BLaER1 treated with 17β-estradiol and CSF1 and Interleukin-3, amounts not matched to agents 10 nM and 100 nM (cell line): ENCODE results near the gene TF.

Experiments used
- H3K27ac ChIP-seq, 11 experiments: shearing (Covaris generic); formaldehyde crosslinking; 2 replicates each; pipeline ENCODE4 v1.8.1; 2022
- H3K27me3 ChIP-seq, 11 experiments: shearing (Covaris generic); formaldehyde crosslinking; 2 replicates each; pipeline ENCODE4 v1.8.1; 2022
- H3K36me3 ChIP-seq, 11 experiments: shearing (Covaris generic); formaldehyde crosslinking; 2 replicates each; pipeline ENCODE4 v1.8.1; 2022
- H3K4me1 ChIP-seq, 10 experiments: shearing (Covaris generic); formaldehyde crosslinking; 2 replicates each; pipeline ENCODE4 v1.8.1; 2022
- H3K4me2 ChIP-seq, 11 experiments: shearing (Covaris generic); formaldehyde crosslinking; 2 replicates each; pipeline ENCODE4 v1.8.1; 2022
- H3K4me3 ChIP-seq, 10 experiments: shearing (Covaris generic); formaldehyde crosslinking; 2 replicates each; pipeline ENCODE4 v1.8.1; 2022
- H3K9ac ChIP-seq, 11 experiments: shearing (Covaris generic); formaldehyde crosslinking; 2 replicates each; pipeline ENCODE4 v1.8.1; 2022
- H3K9me3 ChIP-seq, 11 experiments: shearing (Covaris generic); formaldehyde crosslinking; replicated peaks in 1 of 11; 2 replicates each; pipeline ENCODE4 v1.8.1; 2022
- H4K20me1 ChIP-seq, 11 experiments: shearing (Covaris generic); formaldehyde crosslinking; 2 replicates each; pipeline ENCODE4 v1.8.1; 2022
- Cebpa-rat ChIP-seq, 11 experiments: shearing (Covaris generic); IDR thresholded peaks; 2 replicates each; pipeline ENCODE4 v1.8.1; 2022

Gene TF

DNA sequence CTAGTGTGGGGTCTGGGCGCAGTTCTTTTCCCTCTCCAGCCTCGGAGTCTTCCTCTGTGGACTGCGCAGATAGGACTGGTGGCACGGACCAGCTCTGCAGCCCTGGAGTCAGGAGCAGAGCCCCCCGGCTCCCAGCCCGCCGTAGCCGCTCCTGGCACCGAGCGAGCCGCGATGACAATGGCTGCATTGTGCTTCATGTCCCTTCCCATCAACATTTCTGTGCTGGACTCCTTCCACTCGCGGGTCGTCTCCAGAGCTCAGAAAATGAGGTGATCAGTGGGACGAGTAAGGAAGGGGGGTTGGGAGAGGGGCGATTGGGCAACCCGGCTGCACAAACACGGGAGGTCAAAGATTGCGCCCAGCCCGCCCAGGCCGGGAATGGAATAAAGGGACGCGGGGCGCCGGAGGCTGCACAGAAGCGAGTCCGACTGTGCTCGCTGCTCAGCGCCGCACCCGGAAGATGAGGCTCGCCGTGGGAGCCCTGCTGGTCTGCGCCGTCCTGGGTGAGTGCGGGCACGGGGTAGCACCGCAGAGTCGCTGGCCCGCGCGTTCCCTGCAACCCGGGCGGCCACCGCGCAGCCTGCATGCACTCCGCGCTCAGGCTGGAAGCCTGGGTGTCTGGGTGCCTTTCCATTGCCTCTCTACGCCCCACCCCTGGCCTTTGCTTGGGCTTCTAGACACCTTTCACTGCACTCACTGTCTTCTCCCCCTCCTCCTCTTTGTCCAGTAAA is at the start of gene TF:
TSS of gene TF (plus strand) at position 413 of the 731 bp plus-strand sequence. CDS start at position 461, 48 bp downstream.
- H3K9me3 ChIP-seq, result no peaks in the 10 kb centered on the region
- no peaks in the 10 kb centered on the region for H4K20me1 ChIP-seq
- no peak within 1 kb of the TSS for H3K9ac ChIP-seq
- no peak within 1 kb of the TSS for H3K4me2 ChIP-seq
- H3K27ac ChIP-seq, result no peak within 1 kb of the TSS
- H3K4me1 ChIP-seq, result no peaks in the 10 kb centered on the region
- no peak for TF ChIP-seq Cebpa-rat (IDR thresholded peaks at IDR 0.05)
- H3K36me3 ChIP-seq, result no peaks in the 10 kb centered on the region
- H3K4me3 ChIP-seq, result no peak within 1 kb of the TSS
- no peaks in the 10 kb centered on the region for H3K27me3 ChIP-seq

DNA sequence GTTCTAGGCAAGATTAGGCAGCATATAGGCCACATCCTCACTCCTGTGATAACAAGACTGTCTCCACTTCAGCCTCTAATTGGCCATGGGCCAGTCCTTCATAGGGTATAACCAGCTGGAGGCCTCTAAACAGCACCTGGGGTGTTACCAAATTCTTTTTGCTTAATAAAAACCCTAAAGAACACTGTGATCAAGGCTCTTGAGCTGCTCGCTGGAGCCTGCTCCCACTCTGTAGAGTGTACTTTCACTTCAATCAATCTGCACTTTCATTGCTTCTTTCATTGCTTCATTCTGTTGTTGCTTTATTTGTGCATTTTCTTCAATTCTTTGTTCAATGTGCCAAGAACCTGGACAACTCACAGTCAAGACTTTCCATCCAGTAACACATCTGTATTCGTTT is 48.2 kb upstream of the TF start:
- no peak for TF ChIP-seq Cebpa-rat (IDR thresholded peaks at IDR 0.05)
- Histone ChIP-seq H3K9ac (no peak overlapping the region), H3K27me3 (no peaks in the 10 kb centered on the region), H3K4me3 (no peak overlapping the region), H3K27ac (no peak overlapping the region), H3K4me1 (peaks cover 6 to 9% (median 7%) of the 10 kb centered on the region in 10 experiments; a peak in 14 of 20 replicates), H3K36me3 (no peaks in the 10 kb centered on the region), H3K9me3 (peaks cover 0 to 10% (median 6%) of the 10 kb centered on the region in 11 experiments; a peak in 8 of 22 replicates), H3K4me2 (no peak overlapping the region), H4K20me1 (no peaks in the 10 kb centered on the region)

DNA sequence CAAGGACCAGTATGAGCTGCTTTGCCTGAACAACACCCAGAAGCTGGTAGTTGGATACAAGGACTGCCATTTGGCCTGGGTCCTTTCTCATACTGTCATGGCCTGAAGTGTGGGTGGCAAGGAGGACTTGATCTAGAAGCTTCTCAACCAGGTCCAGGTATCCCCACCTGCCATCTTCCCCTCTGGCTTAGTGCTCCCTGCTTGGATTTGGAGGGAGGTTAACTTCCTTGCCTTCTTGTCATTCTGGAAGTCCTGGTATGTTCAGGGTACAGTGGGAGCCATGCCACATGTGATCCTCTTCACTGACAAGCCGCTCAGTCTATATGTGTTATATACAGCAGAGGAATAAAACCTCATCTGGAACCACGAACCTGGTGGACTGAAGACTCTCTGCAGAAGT is 46.7 kb upstream of the TF start:
- Histone ChIP-seq H3K9me3 (peaks cover 0 to 10% (median 6%) of the 10 kb centered on the region in 11 experiments; a peak in 8 of 22 replicates), H4K20me1 (no peaks in the 10 kb centered on the region), H3K27ac (no peak overlapping the region), H3K4me1 (peaks cover 6 to 9% (median 7%) of the 10 kb centered on the region in 10 experiments; a peak in 14 of 20 replicates), H3K4me3 (no peak overlapping the region), H3K9ac (no peak overlapping the region), H3K4me2 (no peak overlapping the region), H3K36me3 (no peaks in the 10 kb centered on the region), H3K27me3 (no peaks in the 10 kb centered on the region)
- no peak for TF ChIP-seq Cebpa-rat (IDR thresholded peaks at IDR 0.05)

DNA sequence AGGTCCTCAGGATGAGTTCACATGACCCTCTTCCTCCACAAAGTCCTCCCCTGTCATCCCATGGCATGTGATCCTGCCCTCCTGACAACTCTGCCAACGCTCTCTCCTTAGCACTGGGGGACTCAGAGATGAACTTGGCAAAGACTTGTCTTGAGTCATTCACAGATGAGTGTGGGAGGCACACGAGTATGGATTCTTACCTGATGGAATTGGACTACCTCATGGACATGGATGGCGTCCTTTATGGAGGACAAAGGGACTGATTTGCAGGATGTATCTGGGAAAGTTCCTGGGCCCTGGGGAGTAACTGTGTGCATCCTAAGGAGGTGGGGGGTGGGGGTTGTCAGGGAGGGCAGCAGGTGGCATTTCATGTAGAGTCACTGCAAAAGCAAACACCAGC is 46.3 kb upstream of the TF start:
- no peak for TF ChIP-seq Cebpa-rat (IDR thresholded peaks at IDR 0.05)
- H3K9ac ChIP-seq, result no peak overlapping the region
- H3K4me3 ChIP-seq, result no peak overlapping the region

DNA sequence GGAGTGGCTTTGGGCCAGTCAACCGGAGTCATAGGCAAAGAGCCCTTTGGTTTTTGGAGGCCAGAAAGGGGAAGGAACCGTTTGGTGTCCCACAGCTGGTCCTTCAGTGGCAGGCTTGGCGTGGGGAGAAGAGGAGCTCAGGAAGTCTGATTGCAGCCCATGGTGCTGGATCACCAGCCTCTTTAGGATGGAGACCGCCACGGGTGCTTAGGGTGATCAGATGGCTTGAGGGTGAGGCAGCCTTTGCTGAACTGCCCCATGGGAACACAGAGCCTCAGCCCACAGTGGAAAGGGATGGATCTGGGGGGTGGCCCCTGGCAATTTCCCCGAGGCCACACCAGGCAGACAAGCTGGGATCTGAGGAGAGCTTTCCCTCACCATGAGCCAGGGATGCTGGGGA is 45.8 kb upstream of the TF start:
- Histone ChIP-seq H3K36me3 (no peaks in the 10 kb centered on the region), H3K4me2 (no peak overlapping the region), H3K4me3 (no peak overlapping the region), H3K9me3 (peaks cover 0 to 10% (median 6%) of the 10 kb centered on the region in 11 experiments; a peak in 8 of 22 replicates), H3K27ac (no peak overlapping the region), H4K20me1 (no peaks in the 10 kb centered on the region), H3K9ac (no peak overlapping the region), H3K4me1 (peaks cover 6 to 9% (median 7%) of the 10 kb centered on the region in 10 experiments; a peak in 14 of 20 replicates), H3K27me3 (no peaks in the 10 kb centered on the region)
- no peak for TF ChIP-seq Cebpa-rat (IDR thresholded peaks at IDR 0.05)

More for the DNA sequence above, 46.3 kb upstream of the TF start:
- Histone ChIP-seq H3K4me2 (no peak overlapping the region), H3K4me1 (peaks cover 6 to 9% (median 7%) of the 10 kb centered on the region in 10 experiments; a peak in 14 of 20 replicates), H4K20me1 (no peaks in the 10 kb centered on the region), H3K36me3 (no peaks in the 10 kb centered on the region), H3K27ac (no peak overlapping the region), H3K27me3 (no peaks in the 10 kb centered on the region), H3K9me3 (peaks cover 0 to 10% (median 6%) of the 10 kb centered on the region in 11 experiments; a peak in 8 of 22 replicates)

DNA sequence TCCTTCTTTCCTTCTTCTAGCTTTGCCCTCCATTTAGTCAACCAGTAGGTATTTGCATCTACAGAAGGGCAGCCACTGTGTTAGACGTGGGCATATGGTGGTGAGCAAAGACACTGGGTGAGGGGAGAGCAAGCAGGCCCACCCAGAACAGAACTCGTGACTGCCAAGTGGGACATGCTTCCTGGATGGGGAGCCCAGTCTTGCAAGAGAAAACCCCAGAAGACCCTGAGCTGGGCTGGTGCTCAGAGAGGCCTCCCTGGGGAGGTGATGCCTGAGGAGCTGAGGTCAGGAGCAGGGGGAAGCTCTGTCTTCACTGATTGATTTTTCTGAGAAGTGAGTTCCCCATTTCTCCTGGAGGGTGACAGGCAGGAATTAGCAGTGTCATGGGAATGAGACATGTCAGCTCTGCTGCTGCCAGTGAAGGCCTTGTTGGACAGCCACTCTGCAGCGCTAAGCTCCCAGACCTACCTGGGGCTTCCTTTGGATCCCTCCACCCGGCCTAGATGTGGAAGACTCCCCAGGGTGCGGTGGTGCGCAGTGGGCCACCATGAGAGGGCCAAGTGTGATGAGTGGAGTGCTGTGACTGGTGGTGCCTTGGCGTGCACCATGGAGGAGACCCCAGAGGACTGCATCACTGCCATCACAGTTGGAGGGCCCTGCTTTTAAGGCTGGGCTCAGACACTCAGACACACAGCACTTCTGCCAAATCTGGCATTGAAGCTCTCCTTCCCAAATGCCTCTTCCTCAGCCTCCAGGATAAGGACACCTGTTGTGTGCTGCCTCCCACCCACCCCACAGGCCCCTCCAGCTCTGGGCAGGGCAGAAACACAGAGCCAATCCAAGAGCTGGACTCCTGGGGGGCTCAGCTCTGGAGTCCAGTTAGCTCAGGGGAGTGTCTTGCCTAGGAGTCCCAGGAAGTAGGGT is 44.5 kb upstream of the TF start:
- Histone ChIP-seq H3K4me3 (no peak overlapping the region), H3K27me3 (no peaks in the 10 kb centered on the region), H3K27ac (no peak overlapping the region), H3K4me1 (peaks cover 6 to 9% (median 7%) of the 10 kb centered on the region in 10 experiments; a peak in 14 of 20 replicates), H4K20me1 (no peaks in the 10 kb centered on the region), H3K4me2 (peak overlapping the region in 8 of 11 experiments; percentile 27 to 54 (median 34); a peak in 12 of 22 replicates), H3K9me3 (peaks cover 0 to 10% (median 6%) of the 10 kb centered on the region in 11 experiments; a peak in 8 of 22 replicates), H3K36me3 (no peaks in the 10 kb centered on the region), H3K9ac (no peak overlapping the region)
- no peak for TF ChIP-seq Cebpa-rat (IDR thresholded peaks at IDR 0.05)

DNA sequence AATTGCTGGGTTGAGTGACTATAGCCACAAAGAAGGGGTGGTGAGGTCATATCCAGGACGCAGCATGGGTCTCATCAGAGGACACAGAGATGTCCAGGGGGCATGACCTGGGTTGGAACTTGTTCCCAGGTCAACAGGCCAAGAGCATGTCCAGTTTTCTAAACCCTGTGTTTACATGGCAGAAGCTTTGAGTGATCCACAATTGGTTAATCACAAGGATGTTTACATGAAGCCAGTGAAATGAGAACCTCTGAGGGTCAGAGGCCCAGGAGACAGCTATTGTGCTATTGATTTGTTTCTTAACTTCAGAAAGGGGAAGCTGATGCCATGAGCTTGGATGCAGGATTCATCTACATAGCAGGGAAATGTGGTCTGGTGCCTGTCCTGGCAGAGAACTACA is 42.3 kb upstream of the TF start:
- Histone ChIP-seq H3K4me3 (no peak overlapping the region), H3K4me1 (peaks cover 6 to 9% (median 7%) of the 10 kb centered on the region in 10 experiments; a peak in 14 of 20 replicates), H3K9ac (no peak overlapping the region), H3K9me3 (0 out of 22 replicates have a peak, but pooled peaks cover 0 to 3% (median 0%) of the 10 kb centered on the region in 11 experiments), H4K20me1 (no peaks in the 10 kb centered on the region), H3K27me3 (no peaks in the 10 kb centered on the region), H3K36me3 (no peaks in the 10 kb centered on the region), H3K4me2 (no peak overlapping the region), H3K27ac (no peak overlapping the region)
- no peak for TF ChIP-seq Cebpa-rat (IDR thresholded peaks at IDR 0.05)

DNA sequence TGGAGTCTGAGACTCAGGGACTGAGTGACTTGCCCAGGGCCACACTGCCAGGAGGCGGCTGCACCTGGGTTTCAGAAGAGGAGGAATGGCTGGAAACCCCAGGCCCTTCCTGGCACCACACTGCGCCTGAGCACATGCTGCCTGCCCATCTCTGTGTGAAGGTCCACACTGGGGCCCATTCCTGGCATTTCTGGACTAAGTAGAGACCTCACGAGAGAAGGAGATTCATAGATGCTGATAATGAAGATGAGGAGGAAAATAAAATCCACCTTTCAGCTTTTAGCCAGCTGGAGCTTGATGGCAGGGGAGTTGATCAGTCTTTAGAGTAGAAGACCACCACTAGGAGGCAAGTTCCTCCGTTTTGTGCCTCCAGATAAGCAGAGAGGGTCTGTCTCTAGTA is 40.2 kb upstream of the TF start:
- Histone ChIP-seq H3K36me3 (no peaks in the 10 kb centered on the region), H3K4me3 (no peak overlapping the region), H3K9ac (no peak overlapping the region), H3K9me3 (no peaks in the 10 kb centered on the region), H3K27me3 (no peaks in the 10 kb centered on the region), H3K27ac (no peak overlapping the region), H4K20me1 (no peaks in the 10 kb centered on the region), H3K4me2 (no peak overlapping the region), H3K4me1 (peaks cover 6 to 12% (median 7%) of the 10 kb centered on the region in 10 experiments; a peak in 14 of 20 replicates)
- TF ChIP-seq Cebpa-rat (IDR thresholded peaks at IDR 0.05), result no peak

DNA sequence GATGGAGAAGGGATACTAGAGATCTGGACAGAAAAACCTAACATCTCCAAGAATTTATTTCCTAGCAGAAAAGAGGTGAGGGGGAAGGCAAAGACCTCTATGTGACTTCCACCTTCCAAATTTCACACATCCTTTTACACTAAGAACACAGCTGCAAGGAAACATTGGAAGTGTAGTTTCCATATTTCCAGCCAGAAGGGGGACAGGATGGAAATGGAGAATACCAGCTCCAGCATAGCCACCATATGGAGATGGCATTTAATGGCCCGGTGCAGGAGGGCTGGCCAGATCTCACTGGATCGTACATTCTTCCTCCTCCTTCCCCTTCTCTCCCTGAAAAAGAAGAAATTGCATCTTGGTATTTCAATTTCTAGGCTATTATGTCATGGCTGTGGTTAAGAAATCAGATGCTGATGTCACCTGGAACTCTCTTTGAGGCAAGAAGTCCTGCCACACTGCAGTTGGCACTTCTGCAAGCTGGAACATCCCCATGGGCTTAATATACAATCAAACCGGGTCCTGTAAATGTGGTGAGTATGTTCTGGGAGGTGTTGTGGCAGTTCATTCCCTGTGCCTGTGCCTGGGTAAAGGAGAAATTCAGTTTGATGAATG is 36.9 kb upstream of the TF start:
- H4K20me1 ChIP-seq, result no peaks in the 10 kb centered on the region; a peak in 1 of 22 replicates
- H3K4me3 ChIP-seq, result no peak overlapping the region
- no peak overlapping the region for H3K9ac ChIP-seq
- H3K36me3 ChIP-seq, result no peaks in the 10 kb centered on the region
- no peak overlapping the region for H3K4me2 ChIP-seq
- H3K4me1 ChIP-seq, result 0 out of 20 replicates have a peak, but pooled peaks cover 0 to 6% (median 0%) of the 10 kb centered on the region in 10 experiments
- no peaks in the 10 kb centered on the region for H3K9me3 ChIP-seq
- no peak for TF ChIP-seq Cebpa-rat (IDR thresholded peaks at IDR 0.05)
- no peaks in the 10 kb centered on the region for H3K27me3 ChIP-seq
- H3K27ac ChIP-seq, result no peak overlapping the region
